SU-DHL-6 (cell line): ENCODE data around the gene ADAMTS15.

ENCODE experiments used
- H2AFZ ChIP-seq: fragments of 200-600 bp; sonication (generic); 2 replicates; pipeline ENCODE4 v1.6.1; 2014; ENCODE audit warnings: low read depth, mild to moderate bottlenecking, moderate library complexity, mixed read lengths, antibody characterized with exemption, low read length; ENCODE audit not compliant: severe bottlenecking
- H3F3A ChIP-seq: fragments of 200-600 bp; shearing (Covaris generic); 2 replicates; pipeline ENCODE4 v1.6.0; 2016; ENCODE audit warnings: antibody characterized with exemption, mild to moderate bottlenecking; ENCODE audit not compliant: insufficient read depth
- H3K27ac ChIP-seq: fragments of 200-600 bp; sonication (generic); 2 replicates; pipeline ENCODE4 v1.5.1; 2016; ENCODE audit warnings: low read depth, mild to moderate bottlenecking, low read length, moderate library complexity, mixed read lengths
- H3K27me3 ChIP-seq: fragments of 200-600 bp; sonication (generic), shearing (Covaris generic); 2 replicates; pipeline ENCODE4 v1.6.0; 2014; ENCODE audit warnings: mild to moderate bottlenecking, low read length
- H3K36me3 ChIP-seq: fragments of 200-600 bp; sonication (generic); 2 replicates; pipeline ENCODE4 v1.6.1; 2014; ENCODE audit warnings: mild to moderate bottlenecking, low read length, mixed read lengths
- H3K4me2 ChIP-seq: fragments of 300-600, 200-600 bp; shearing (Covaris generic), sonication (generic); 2 replicates; pipeline ENCODE4 v1.6.0; 2014; ENCODE audit warnings: low read length, low read depth, mild to moderate bottlenecking; ENCODE audit not compliant: poor library complexity, severe bottlenecking
- H3K4me3 ChIP-seq: fragments of 200-600 bp; sonication (generic); 2 replicates; pipeline ENCODE4 v1.5.1; 2014; ENCODE audit warnings: antibody characterized with exemption, low read length, mild to moderate bottlenecking, mixed read lengths; ENCODE audit not compliant: insufficient read depth, poor library complexity, severe bottlenecking
- H3K79me2 ChIP-seq: fragments of 200-600 bp; sonication (generic); 2 replicates; pipeline ENCODE4 v1.6.1; 2014; ENCODE audit warnings: mild to moderate bottlenecking, low read length, moderate library complexity; ENCODE audit not compliant: insufficient read depth
- H3K9ac ChIP-seq: fragments of 200-600 bp; sonication (generic); 2 replicates; pipeline ENCODE4 v1.7.0; 2014; ENCODE audit warnings: mild to moderate bottlenecking, low read length
- H3K9me2 ChIP-seq: fragments of 200-600 bp; sonication (generic); replicated peaks from 2 replicates; pipeline ENCODE4 v1.6.1; 2014; ENCODE audit warnings: low read length; ENCODE audit not compliant: insufficient read depth
- H3K9me3 ChIP-seq: fragments of 200-600 bp; sonication (generic); 2 replicates; pipeline ENCODE4 v1.6.1; 2014; ENCODE audit warnings: low read length, mixed read lengths; ENCODE audit not compliant: insufficient read depth
- H4K20me1 ChIP-seq: fragments of 200-600 bp; sonication (generic); 2 replicates; pipeline ENCODE4 v1.6.1; 2014; ENCODE audit warnings: low read depth, mild to moderate bottlenecking, antibody characterized with exemption, low read length, moderate library complexity, mixed read lengths
- EZH2phosphoT487 ChIP-seq: fragments of 200-600 bp; sonication (generic), shearing (Covaris generic); conservative IDR thresholded peaks from 2 replicates; pipeline ENCODE4 v1.6.1; 2018; ENCODE audit warnings: mild to moderate bottlenecking, antibody characterized with exemption, low read length, moderate library complexity, mixed read lengths
- TF ChIP-seq, protein P1 (sequence below): fragments of 200-600 bp; sonication (generic); IDR thresholded peaks from one replicate; pipeline ENCODE4 v1.5.1; 2017; ENCODE audit warnings: antibody characterized with exemption, mild to moderate bottlenecking, low read length, moderate library complexity; ENCODE audit not compliant: insufficient read depth, poor library complexity, severe bottlenecking

Gene ADAMTS15

GRCh38 chr11:130525307-130525706 lies 76.9 kb downstream of the ADAMTS15 start:
- Histone ChIP-seq H3K4me3 (no peak overlapping the region), H2AFZ (no peak overlapping the region), H3F3A (no peaks in the 10 kb centered on the region), H3K9me2 (no peaks in the 10 kb centered on the region), H3K4me2 (no peak overlapping the region), H3K36me3 (no peaks in the 10 kb centered on the region), H3K79me2 (no peaks in the 10 kb centered on the region), H3K9me3 (no peaks in the 10 kb centered on the region), H3K27me3 (no peaks in the 10 kb centered on the region), H3K27ac (no peak overlapping the region), H3K9ac (no peak overlapping the region), H4K20me1 (no peaks in the 10 kb centered on the region)
- TF ChIP-seq, protein P1, sequence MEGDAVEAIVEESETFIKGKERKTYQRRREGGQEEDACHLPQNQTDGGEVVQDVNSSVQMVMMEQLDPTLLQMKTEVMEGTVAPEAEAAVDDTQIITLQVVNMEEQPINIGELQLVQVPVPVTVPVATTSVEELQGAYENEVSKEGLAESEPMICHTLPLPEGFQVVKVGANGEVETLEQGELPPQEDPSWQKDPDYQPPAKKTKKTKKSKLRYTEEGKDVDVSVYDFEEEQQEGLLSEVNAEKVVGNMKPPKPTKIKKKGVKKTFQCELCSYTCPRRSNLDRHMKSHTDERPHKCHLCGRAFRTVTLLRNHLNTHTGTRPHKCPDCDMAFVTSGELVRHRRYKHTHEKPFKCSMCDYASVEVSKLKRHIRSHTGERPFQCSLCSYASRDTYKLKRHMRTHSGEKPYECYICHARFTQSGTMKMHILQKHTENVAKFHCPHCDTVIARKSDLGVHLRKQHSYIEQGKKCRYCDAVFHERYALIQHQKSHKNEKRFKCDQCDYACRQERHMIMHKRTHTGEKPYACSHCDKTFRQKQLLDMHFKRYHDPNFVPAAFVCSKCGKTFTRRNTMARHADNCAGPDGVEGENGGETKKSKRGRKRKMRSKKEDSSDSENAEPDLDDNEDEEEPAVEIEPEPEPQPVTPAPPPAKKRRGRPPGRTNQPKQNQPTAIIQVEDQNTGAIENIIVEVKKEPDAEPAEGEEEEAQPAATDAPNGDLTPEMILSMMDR, result no peak
- no peak for TF ChIP-seq EZH2phosphoT487
